Fibroblast of lung (primary cell): ENCODE results near the gene CTU1. TPM values are rescaled to one million over a fixed set of nuclear protein-coding genes. Genes with fewer than 3 reads are reported as not detected.

ENCODE experiments used
- DNase-seq, 2 donors: peaks; one replicate each; pipeline versions ENCODE4 v3.0.0 to v3.0.0-alpha.2; 2010; ENCODE audit warnings: low read depth in 2 of 2
- H2AFZ ChIP-seq: 2 replicates; pipeline ENCODE4 v1.5.1; 2012; ENCODE audit warnings: low read length, control low read depth, inconsistent platforms
- H3K27ac ChIP-seq: 2 replicates; pipeline ENCODE4 v1.5.1; 2011; ENCODE audit warnings: low read length, control low read depth; ENCODE audit not compliant: insufficient read depth
- H3K27me3 ChIP-seq: 2 replicates; pipeline ENCODE4 v1.5.1; 2011; ENCODE audit warnings: mild to moderate bottlenecking, low read length; ENCODE audit not compliant: control insufficient read depth, insufficient read depth
- H3K36me3 ChIP-seq: 2 replicates; pipeline ENCODE4 v1.5.1; 2011; ENCODE audit warnings: low read length; ENCODE audit not compliant: control insufficient read depth, insufficient read depth
- H3K4me1 ChIP-seq: 2 replicates; pipeline ENCODE4 v1.5.1; 2011; ENCODE audit warnings: low read length; ENCODE audit not compliant: control insufficient read depth, insufficient read depth; ENCODE audit errors: extremely low read depth
- H3K4me2 ChIP-seq: 2 replicates; pipeline ENCODE4 v1.5.1; 2011; ENCODE audit warnings: low read length, control low read depth; ENCODE audit not compliant: insufficient read depth; ENCODE audit errors: extremely low read depth
- H3K4me3 ChIP-seq, 4 experiments: fragments of 200-600 bp in 1 of 4; sonication (generic) in 1 of 4; replicated peaks in 1 of 4; 2 replicates each; pipeline ENCODE4 v1.5.1; 2011 to 2016; ENCODE audit warnings: low read length in 4 of 4, low read depth in 3 of 4, mild to moderate bottlenecking in 3 of 4, control low read depth in 2 of 4, inconsistent platforms in 1 of 4, mixed read lengths in 1 of 4; ENCODE audit not compliant: insufficient read depth in 1 of 4; ENCODE audit errors: control extremely low read depth in 1 of 4
- H3K79me2 ChIP-seq: 2 replicates; pipeline ENCODE4 v1.5.1; 2012; ENCODE audit warnings: mild to moderate bottlenecking, low read length, inconsistent platforms; ENCODE audit not compliant: control insufficient read depth, insufficient read depth
- H3K9ac ChIP-seq: 2 replicates; pipeline ENCODE4 v1.5.1; 2011; ENCODE audit warnings: mild to moderate bottlenecking, low read length, control low read depth; ENCODE audit not compliant: insufficient read depth
- H3K9me3 ChIP-seq: 2 replicates; pipeline ENCODE4 v1.5.1; 2012; ENCODE audit warnings: low read depth, low read length; ENCODE audit not compliant: control insufficient read depth, insufficient read depth
- H4K20me1 ChIP-seq: 2 replicates; pipeline ENCODE4 v1.5.1; 2011; ENCODE audit warnings: low read length; ENCODE audit not compliant: control insufficient read depth, insufficient read depth; ENCODE audit errors: extremely low read depth
- CTCF ChIP-seq, 2 donors: IDR thresholded peaks in 1 of 2; conservative IDR thresholded peaks in 1 of 2; 1 replicate in 1 of 2; 2 replicates in 1 of 2; pipeline ENCODE4 v1.5.1; 2011 to 2012; ENCODE audit warnings: low read length in 2 of 2, control low read depth in 1 of 2, inconsistent platforms in 1 of 2, low read depth in 1 of 2, mild to moderate bottlenecking in 1 of 2
- EZH2 ChIP-seq: IDR thresholded peaks from 2 replicates; pipeline ENCODE4 v1.5.1; 2012; ENCODE audit warnings: low read length, control low read depth, mild to moderate bottlenecking; ENCODE audit errors: missing control alignments
- polyA plus RNA-seq, 2 donors: library from polyadenylated mRNA; depleted of rRNA in 1 of 2; stranded (reverse) in 1 of 2; unstranded in 1 of 2; fragments of >200 nt; gene quantifications; 2 replicates each; pipeline ENCODE4 v1.2.1, GENCODE V29; 2011 to 2012; ENCODE audit warnings: missing spikeins in 1 of 2
- total RNA-seq: library from RNA; depleted of rRNA; stranded (reverse); fragments of >200 nt; gene quantifications from 2 replicates; pipeline ENCODE4 v1.2.1, GENCODE V29; 2014

The CTU1 gene
- total and polyA plus RNA-seq, 2 donors (not counting 1 experiment from before 2014, with no cell fraction given): 1.2 to 8.1 TPM

- no peaks in the 10 kb centered on the region for H3K4me1 ChIP-seq
- H2AFZ ChIP-seq: no peak overlapping the region
- H3K36me3 ChIP-seq: no peaks in the 10 kb centered on the region
- TF ChIP-seq CTCF (conservative IDR thresholded peaks at IDR 0.05 in 1 of 2, IDR thresholded peaks at IDR 0.05 in 1 of 2; ENCODE audit: low read depth in 1 of 2, low read length in 2 of 2): no peak
- H3K79me2 ChIP-seq: no peaks in the 10 kb centered on the region
- no peaks in the 10 kb centered on the region for H4K20me1 ChIP-seq
- no peak for DNase-seq
- no peaks in the 10 kb centered on the region for H3K9me3 ChIP-seq
- no peak overlapping the region for H3K27ac ChIP-seq
- H3K4me2 ChIP-seq: no peak overlapping the region
- no peak overlapping the region for H3K4me3 ChIP-seq
- no peak overlapping the region for H3K9ac ChIP-seq
- no peaks in the 10 kb centered on the region for H3K27me3 ChIP-seq
These were observed 14.1 kb upstream of the CTU1 start for GRCh38 chr19:51122112-51122981.

- Histone ChIP-seq H3K4me2 (no peak overlapping the region), H4K20me1 (no peaks in the 10 kb centered on the region), H3K9ac (no peak overlapping the region), H3K36me3 (no peaks in the 10 kb centered on the region), H3K27me3 (no peaks in the 10 kb centered on the region), H3K4me3 (no peak overlapping the region), H3K4me1 (no peaks in the 10 kb centered on the region), H3K9me3 (no peaks in the 10 kb centered on the region), H2AFZ (no peak overlapping the region), H3K79me2 (no peaks in the 10 kb centered on the region), H3K27ac (no peak overlapping the region)
- TF ChIP-seq EZH2 (no peak), CTCF (conservative IDR thresholded peaks at IDR 0.05 in 1 of 2, IDR thresholded peaks at IDR 0.05 in 1 of 2; ENCODE audit: low read depth in 1 of 2, low read length in 2 of 2) (no peak)
- no peak for DNase-seq
These were observed 13.0 kb upstream of the CTU1 start for GRCh38 chr19:51121257-51121656.

GRCh38 chr19:51120160-51120559 lies 12.0 kb upstream of the CTU1 start:
- Histone ChIP-seq H2AFZ (no peak overlapping the region), H3K4me3 (no peak overlapping the region), H3K36me3 (no peaks in the 10 kb centered on the region), H3K9ac (no peak overlapping the region), H4K20me1 (no peaks in the 10 kb centered on the region), H3K27ac (no peak overlapping the region), H3K27me3 (no peaks in the 10 kb centered on the region), H3K4me2 (no peak overlapping the region), H3K79me2 (no peaks in the 10 kb centered on the region), H3K9me3 (no peaks in the 10 kb centered on the region), H3K4me1 (no peaks in the 10 kb centered on the region)
- TF ChIP-seq EZH2 (no peak), CTCF (conservative IDR thresholded peaks at IDR 0.05 in 1 of 2, IDR thresholded peaks at IDR 0.05 in 1 of 2; ENCODE audit: low read depth in 1 of 2, low read length in 2 of 2) (no peak)
- no peak for DNase-seq
